Keratinocyte (primary cell): ENCODE results near the gene TMEM52.

Experiments used
- EZH2 ChIP-seq: IDR thresholded peaks from one replicate; pipeline ENCODE4 v1.6.1; 2012; ENCODE audit warnings: inconsistent platforms, mild to moderate bottlenecking, low read length, moderate library complexity
- TF ChIP-seq, protein P1 (sequence below), 3 experiments: IDR thresholded peaks in 1 of 3; conservative IDR thresholded peaks in 1 of 3; optimal IDR thresholded peaks in 1 of 3; 2 replicates in 2 of 3; 3 replicates in 1 of 3; pipeline versions ENCODE3 to v1.5.1; 2011; ENCODE audit warnings: low read length in 3 of 3, mild to moderate bottlenecking in 3 of 3, moderate library complexity in 2 of 3, control low read depth in 1 of 3, inconsistent platforms in 1 of 3; ENCODE audit not compliant: insufficient read depth in 2 of 3; ENCODE audit errors: extremely low read depth in 1 of 3

GRCh38 chr1:1938276-1938573 lies 19.1 kb upstream of the TMEM52 start:
- TF ChIP-seq, protein P1, sequence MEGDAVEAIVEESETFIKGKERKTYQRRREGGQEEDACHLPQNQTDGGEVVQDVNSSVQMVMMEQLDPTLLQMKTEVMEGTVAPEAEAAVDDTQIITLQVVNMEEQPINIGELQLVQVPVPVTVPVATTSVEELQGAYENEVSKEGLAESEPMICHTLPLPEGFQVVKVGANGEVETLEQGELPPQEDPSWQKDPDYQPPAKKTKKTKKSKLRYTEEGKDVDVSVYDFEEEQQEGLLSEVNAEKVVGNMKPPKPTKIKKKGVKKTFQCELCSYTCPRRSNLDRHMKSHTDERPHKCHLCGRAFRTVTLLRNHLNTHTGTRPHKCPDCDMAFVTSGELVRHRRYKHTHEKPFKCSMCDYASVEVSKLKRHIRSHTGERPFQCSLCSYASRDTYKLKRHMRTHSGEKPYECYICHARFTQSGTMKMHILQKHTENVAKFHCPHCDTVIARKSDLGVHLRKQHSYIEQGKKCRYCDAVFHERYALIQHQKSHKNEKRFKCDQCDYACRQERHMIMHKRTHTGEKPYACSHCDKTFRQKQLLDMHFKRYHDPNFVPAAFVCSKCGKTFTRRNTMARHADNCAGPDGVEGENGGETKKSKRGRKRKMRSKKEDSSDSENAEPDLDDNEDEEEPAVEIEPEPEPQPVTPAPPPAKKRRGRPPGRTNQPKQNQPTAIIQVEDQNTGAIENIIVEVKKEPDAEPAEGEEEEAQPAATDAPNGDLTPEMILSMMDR (optimal IDR thresholded peaks at IDR 0.05 in 1 of 3, IDR thresholded peaks at IDR 0.05 in 1 of 3, conservative IDR thresholded peaks at IDR 0.05 in 1 of 3; ENCODE audit: extremely low read depth in 1 of 3, insufficient read depth in 2 of 3, low read length in 3 of 3) = no peak
- TF ChIP-seq EZH2 = no peak
